CD4-positive, alpha-beta T cell treated with Interleukin-15 for 1 hour (primary cell): ENCODE measurements around the gene CARD9.

Experiments used
- DNase-seq: peaks from one replicate; pipeline ENCODE4 v3.0.0-alpha.2; 2020

CARD9 gene

DNA sequence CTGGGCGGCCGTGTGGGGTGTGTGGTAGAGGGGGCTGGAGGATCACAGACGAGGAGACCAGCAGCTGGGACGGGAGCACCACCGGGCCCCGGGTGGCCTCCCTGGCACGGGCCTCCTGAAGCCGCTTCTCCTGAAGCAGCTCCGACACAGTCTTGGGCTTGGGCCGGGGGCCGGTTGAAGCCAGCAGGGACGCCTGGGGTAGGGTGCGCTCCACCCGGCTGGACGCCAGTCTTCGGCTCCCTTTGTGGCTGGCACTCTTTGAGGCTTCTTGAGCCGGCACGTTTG is 5.5 kb upstream of the CARD9 start:
- no peak for DNase-seq

- no peak for DNase-seq
These were observed 4.9 kb upstream of the CARD9 start for GRCh38 chr9:136378170-136379002.

GRCh38 chr9:136377341-136378169 is 4.1 kb upstream of the CARD9 start:
- no peak for DNase-seq

- no peak for DNase-seq
These were observed 3.0 kb upstream of the CARD9 start for GRCh38 chr9:136376457-136376856.

GRCh38 chr9:136375096-136375495 is 1.6 kb upstream of the CARD9 start:
- DNase-seq: no peak

DNA sequence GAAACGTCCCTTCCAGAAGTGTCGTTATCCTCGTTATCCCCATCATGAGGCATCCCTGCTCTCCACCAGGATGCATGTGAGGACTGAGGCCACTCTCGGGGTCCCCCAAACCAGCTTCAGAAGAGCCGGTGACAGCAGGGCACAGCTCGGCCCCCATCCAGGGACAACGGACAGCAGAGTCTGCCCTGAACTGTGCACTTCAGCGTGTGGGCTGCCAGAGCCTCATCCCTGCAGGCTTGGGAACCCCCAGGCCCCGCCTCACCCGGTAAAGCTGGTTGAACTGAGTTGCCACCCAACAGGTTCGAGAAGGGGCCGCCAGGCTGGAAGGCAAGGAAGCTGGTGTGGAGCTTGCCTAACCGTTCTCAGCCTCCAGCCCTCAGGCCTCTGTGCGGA is 710 bp upstream of the CARD9 start:
- no peak for DNase-seq

GRCh38 chr9:136372561-136373299 is 739 bp downstream of the CARD9 start:
- DNase-seq: peak; percentile 62

DNA sequence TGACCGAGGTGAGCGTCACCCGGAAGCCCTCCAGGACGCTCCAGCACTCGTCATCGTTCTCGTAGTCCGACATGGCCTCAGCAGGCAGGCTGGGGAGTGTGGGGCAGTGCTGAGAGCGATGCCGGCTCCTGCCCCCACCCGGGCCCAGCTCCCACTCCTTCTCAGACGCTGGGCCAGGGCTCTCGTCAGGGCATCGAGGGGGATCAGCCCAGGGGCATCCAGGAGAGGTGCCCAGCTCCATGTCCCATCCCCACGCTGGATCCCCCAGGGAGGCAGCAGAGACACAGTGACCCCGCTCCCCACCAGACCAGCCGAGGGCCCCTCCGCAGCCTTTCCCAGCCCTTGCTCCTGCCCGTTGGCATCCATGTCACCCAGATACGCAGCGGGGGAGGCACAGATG is 1.5 kb downstream of the CARD9 start:
- no peak for DNase-seq

GRCh38 chr9:136371533-136371880 is 2.0 kb downstream of the CARD9 start:
- DNase-seq: no peak

DNA sequence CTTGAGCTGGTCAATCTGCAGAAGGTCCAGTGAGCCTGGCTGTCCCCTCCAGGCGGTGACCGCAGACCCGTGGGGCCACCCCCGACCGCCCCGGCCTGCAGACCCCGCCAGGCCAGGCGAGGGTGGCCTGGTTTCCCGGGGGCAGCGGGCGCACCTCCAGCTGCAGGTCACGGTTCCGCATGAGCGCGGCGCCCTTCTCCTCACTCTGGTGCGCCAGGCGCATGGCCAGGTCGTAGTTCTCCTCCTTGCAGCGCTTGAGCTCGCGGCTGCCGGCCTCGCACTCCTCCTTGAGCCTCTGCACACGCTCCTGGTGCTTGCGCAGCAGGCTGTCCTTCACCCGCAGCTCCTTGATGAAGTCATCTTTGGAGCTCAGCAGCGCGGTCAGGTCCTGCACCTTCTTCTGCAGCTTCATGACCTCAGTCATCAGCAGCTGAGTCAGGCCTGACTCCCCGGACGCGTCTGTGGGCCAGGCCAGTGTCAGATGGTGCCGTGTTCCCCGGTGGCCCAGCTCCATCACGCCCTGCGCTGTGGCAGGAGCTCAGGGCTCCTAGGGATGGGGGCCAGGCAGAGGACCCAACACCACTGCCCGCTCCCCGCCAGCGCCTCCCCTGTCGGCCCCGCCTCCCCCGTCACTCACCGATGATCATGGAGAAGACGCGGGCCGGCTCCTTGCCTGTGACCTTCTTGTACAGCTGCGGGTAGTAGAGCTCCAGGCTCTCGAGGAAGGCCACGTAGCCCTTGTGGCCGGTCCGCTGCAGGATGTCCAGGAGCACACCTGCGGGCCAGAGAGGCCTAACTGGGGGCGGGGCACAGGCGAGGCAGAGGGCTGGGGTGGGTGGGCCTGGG is 2.6 kb downstream of the CARD9 start:
- no peak for DNase-seq

DNA sequence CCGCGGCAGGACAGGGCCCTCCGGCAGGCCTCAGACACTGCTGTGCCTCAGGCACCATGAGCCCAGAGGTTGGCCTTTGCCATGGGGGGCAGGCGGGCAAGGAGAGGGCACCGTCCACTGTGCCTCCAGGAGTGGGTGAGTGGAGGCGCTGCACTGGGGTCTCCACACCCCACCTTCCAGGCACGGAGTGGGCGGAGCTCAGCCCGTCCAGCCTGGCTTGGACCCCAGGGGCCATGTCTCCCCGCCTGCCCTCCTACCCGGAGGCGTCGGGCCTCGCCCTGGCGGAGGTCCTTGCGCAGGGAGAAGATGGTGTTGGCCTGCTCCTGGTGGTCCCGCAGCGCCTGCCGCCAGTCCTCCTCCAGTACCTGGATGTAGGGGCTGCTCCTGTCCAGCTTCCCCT is 3.4 kb downstream of the CARD9 start:
- no peak for DNase-seq

DNA sequence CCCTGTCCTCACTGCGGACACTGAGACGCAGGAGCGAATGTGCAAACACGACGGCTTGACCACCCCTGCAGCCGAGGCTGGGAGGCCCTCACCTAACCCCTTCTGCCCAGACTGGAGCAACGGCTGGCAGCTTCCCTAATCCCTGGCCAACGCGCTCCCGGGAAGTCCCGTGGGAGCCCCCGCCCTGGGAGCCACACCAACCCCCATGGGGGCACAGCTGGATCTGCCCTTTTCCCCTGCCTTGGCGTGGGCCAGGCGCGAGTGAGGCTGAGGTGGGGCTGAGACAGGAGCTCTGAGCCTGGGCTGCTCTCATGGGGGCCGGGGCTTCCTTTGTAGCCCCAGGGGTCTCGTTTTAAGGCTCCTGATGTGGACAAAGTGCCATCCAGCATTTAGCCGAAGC is 5.3 kb downstream of the CARD9 start:
- DNase-seq: no peak

DNA sequence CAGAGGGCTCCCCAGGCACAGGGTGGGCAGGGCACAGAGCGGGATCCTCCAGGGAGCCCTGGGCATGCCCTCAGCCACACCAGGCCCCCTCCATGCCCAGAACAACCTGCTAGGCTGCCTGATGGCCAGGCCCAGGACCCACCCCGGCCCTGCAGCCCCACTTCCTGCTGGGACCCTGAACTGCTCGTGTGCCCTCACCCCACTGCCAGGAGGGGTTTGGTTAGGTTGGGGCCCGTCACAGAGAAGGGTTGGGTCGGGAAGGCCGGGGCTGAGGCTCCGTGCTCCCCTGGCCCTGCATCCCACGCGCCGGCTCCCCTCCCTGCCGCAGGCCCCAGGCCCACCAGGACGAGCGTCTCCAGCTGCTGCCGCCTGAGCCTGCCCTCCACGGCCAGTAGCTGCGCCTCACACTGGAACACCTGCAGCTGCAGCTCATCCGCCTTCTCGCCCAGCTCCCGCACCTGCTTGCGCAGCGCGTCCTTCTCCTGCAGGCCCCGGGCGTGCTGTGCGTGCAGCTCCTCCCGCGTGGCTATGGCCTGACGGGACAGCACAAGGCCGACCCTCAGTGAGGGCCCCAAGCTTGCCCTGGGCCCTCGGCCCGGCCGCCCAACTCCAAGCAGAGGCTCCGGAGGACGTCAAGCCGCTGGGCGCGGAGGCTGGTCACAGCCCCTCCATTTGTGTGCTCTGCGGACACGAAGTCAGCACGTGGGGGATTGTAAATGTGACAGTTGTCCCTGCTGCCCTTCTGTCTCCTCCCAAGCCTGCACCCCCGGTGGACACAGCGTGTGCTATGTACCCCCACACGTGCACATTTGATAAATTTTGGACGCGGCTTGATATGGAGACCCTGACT is 5.9 kb downstream of the CARD9 start:
- DNase-seq: no peak

DNA sequence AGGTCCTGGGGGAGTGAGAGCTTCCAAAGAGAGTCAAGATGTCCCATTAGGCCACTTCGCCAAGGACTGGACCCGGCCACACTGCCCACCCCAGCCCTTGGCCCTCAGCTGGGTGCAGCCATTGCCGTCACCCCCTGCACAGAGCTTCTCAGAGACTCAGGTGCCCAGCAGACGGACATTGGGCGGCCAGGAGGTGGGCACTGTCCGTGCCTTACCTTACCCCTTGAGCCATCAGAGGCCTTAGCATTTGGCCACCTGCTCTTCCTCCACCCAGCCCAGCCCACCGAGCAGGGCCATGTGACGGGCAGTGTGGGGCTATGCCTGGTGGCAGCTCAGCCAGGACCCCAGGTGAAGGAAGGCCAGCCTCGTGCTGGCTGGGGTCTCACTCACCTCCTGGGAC is 6.6 kb downstream of the CARD9 start:
- no peak for DNase-seq

DNA sequence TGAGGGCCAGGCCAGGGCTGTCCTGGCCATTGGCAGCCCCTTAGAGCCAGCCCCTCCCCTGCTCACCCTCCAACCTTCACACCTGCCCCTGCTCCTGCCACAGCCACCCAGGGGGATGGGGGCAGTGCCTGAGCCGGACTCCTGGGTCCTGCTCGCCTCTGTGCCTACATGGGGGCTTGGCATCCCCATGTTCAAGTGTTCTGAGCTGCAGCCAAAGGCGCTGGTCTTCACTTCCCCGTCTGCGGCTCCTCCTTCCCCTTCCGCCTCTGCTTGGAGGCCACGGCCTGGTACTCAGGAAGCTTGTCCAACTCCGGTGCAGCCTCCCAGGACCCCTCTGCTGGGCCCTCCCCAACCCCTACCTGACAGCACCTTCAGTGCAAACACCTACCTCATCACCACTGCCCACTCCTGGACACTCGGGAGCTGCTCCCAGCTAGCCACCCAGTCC is 7.7 kb downstream of the CARD9 start:
- DNase-seq: no peak

GRCh38 chr9:136364942-136365774 is 8.3 kb downstream of the CARD9 start:
- DNase-seq: no peak

GRCh38 chr9:136363949-136364748 is 9.3 kb downstream of the CARD9 start:
- DNase-seq: no peak

- DNase-seq: peak; percentile 93
These were observed 10.1 kb downstream of the CARD9 start, which contains the start of gene DNLZ for GRCh38 chr9:136363106-136363948. Gene DNLZ (minus strand): TSS chr9:136363744. CDS start chr9:136363714, 30 bp downstream.

DNA sequence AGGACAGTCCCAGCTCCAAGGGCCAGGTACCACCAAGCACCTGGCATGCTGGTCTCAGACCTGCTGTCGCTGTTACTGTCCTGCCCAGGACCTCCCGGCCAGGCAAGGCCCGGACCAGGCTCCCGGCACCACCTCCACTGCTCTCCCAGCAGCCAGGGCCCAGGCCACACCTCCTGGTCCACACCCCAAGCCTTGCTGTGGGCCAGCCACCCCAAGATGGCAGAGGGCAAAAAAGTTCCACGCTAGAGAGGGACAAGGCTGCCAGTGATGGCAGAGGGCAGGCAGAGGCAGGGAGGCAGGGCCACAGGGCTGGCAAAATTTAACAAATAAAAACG is 11.1 kb downstream of the CARD9 start:
- DNase-seq: no peak
